Upper lobe of left lung (tissue), 6 donors: ENCODE results near the gene SPOCK1. TPM values are rescaled to one million over a fixed set of nuclear protein-coding genes. Genes with fewer than 3 reads are reported as not detected.

Source experiments
- ATAC-seq, 2 donors: fragments of 200-7000 bp; cut with Tn5 transposase; one replicate each; pipeline ENCODE4 v1.9.1; 2022; ENCODE audit warnings: mild to moderate bottlenecking in 2 of 2, moderate library complexity in 2 of 2; ENCODE audit not compliant: low FRiP score in 2 of 2
- DNase-seq, 2 donors: peaks; one replicate each; pipeline ENCODE4 v3.0.0-alpha.2; 2019 to 2020
- H3K27ac ChIP-seq, 4 donors: fragments of 200-600 bp; sonication (generic); one replicate each; pipeline ENCODE4 v1.5.1; 2016 to 2019
- H3K27me3 ChIP-seq, 4 donors: fragments of 200-600 bp; sonication (generic); one replicate each; pipeline ENCODE4 v1.5.1; 2017 to 2019
- H3K36me3 ChIP-seq, 4 donors: fragments of 200-600 bp; sonication (generic); one replicate each; pipeline ENCODE4 v1.5.1; 2016 to 2019
- H3K4me1 ChIP-seq, 4 donors: fragments of 200-600 bp; sonication (generic); one replicate each; pipeline ENCODE4 v1.5.1; 2018 to 2019
- H3K4me3 ChIP-seq, 4 donors: fragments of 200-600 bp; sonication (generic); one replicate each; pipeline ENCODE4 v1.5.1; 2017 to 2019; ENCODE audit warnings: mild to moderate bottlenecking in 2 of 4, moderate library complexity in 1 of 4
- H3K9me3 ChIP-seq, 4 donors: fragments of 200-600 bp; sonication (generic); one replicate each; pipeline ENCODE4 v1.5.1; 2018 to 2019
- EP300 ChIP-seq, 4 donors: sonication (generic); formaldehyde crosslinking; IDR thresholded peaks; one replicate each; pipeline ENCODE4 v1.5.1; 2017; ENCODE audit warnings: antibody characterized with exemption in 4 of 4, control low read depth in 2 of 4
- POLR2A ChIP-seq, 4 donors: fragments of 450-650 bp; IDR thresholded peaks; one replicate each; pipeline ENCODE4 v1.5.1; 2016 to 2017; ENCODE audit warnings: antibody characterized with exemption in 4 of 4, mild to moderate bottlenecking in 2 of 4
- POLR2AphosphoS5 ChIP-seq, 2 donors: sonication (generic); formaldehyde crosslinking; IDR thresholded peaks; one replicate each; pipeline ENCODE4 v1.5.1; 2017; ENCODE audit warnings: antibody characterized with exemption in 2 of 2
- WGBS, 2 donors: methylation state at CpG; one replicate each; pipeline ENCODE4 v1.1.5; 2017 to 2018; 5-methylcytosine and 5-hydroxymethylcytosine counted together
- total RNA-seq, 6 donors: library from RNA; depleted of rRNA in 4 of 6; stranded (reverse); fragments of >200 nt in 4 of 6; gene quantifications; one replicate each; pipeline versions ENCODE4 v1.1.0 to v1.2.1, GENCODE V29; 2016 to 2021
- TF ChIP-seq, protein P1 (sequence below), 6 experiments: fragments of 450-650 bp in 4 of 6; fragments of 200-600 bp in 2 of 6; sonication (generic) in 2 of 6; IDR thresholded peaks; one replicate each; pipeline ENCODE4 v1.5.1; 2016 to 2019; ENCODE audit warnings: antibody characterized with exemption in 6 of 6
- donor health status: DM: no; HTN: no; CAD: no; lungs with moderate emphysema.
- donor health status: DM: no; HTN: yes; CAD: no; lungs with severe emphysema.

The SPOCK1 gene
- total RNA-seq, 6 donors from 2014 or later = 0.33 to 16.6 (median 2.0) TPM; not detected in 1

GRCh38 chr5:137465930-137466329, 33.2 kb downstream of the SPOCK1 start:
- DNase-seq = no peak
- 70 to 73% methylated on average over 1 of the region's 1 CpG for WGBS, 2 donors
- no peak overlapping the region for H3K4me3 ChIP-seq
- no peaks in the 10 kb centered on the region for H3K4me1 ChIP-seq
- ATAC-seq = no peak
- H3K27ac ChIP-seq = no peak overlapping the region
- TF ChIP-seq POLR2A (IDR thresholded peaks at IDR 0.05) (no peak), POLR2AphosphoS5 (IDR thresholded peaks at IDR 0.05) (no peak), EP300 (IDR thresholded peaks at IDR 0.05) (no peak)
- TF ChIP-seq, protein P1, sequence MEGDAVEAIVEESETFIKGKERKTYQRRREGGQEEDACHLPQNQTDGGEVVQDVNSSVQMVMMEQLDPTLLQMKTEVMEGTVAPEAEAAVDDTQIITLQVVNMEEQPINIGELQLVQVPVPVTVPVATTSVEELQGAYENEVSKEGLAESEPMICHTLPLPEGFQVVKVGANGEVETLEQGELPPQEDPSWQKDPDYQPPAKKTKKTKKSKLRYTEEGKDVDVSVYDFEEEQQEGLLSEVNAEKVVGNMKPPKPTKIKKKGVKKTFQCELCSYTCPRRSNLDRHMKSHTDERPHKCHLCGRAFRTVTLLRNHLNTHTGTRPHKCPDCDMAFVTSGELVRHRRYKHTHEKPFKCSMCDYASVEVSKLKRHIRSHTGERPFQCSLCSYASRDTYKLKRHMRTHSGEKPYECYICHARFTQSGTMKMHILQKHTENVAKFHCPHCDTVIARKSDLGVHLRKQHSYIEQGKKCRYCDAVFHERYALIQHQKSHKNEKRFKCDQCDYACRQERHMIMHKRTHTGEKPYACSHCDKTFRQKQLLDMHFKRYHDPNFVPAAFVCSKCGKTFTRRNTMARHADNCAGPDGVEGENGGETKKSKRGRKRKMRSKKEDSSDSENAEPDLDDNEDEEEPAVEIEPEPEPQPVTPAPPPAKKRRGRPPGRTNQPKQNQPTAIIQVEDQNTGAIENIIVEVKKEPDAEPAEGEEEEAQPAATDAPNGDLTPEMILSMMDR (IDR thresholded peaks at IDR 0.05) = no peak
- no peaks in the 10 kb centered on the region for H3K36me3 ChIP-seq
- H3K9me3 ChIP-seq = no peaks in the 10 kb centered on the region
- no peaks in the 10 kb centered on the region for H3K27me3 ChIP-seq

DNA sequence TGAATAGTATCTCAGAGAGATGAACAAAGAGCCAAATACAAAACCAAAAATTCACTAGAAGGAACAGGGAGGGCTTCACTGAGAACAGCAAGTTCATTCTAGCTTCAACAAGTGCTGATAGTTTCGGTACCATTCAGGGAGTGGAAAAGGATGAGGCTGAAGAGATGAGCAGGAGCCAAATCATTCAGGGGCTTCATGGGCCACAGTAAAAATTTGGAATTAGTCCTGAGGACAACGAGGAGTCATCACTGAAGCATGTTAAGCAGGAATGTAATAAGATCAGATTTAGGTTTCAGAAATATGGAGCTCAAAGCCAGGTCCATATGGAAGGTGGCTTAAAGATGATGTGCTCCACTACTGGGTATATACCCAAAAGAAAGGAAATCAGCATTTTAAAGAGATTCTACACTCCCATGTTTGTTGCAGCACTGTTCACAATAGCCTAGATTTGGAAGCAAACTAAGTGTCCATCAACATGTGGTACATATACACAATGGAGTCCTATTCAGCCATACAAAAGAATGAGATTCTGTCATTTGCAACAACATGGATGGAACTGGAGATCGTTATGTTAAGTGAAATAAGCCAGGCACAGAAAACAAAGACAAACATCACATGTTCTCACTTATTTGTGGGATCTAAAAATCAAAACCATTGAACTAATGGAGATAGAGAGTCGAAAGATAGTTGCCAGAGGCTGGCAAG, 36.2 kb downstream of the SPOCK1 start:
- Histone ChIP-seq H3K36me3 (no peaks in the 10 kb centered on the region), H3K27me3 (no peaks in the 10 kb centered on the region), H3K27ac (no peak overlapping the region), H3K9me3 (no peaks in the 10 kb centered on the region), H3K4me1 (no peaks in the 10 kb centered on the region), H3K4me3 (no peak overlapping the region)
- DNase-seq (no peak), ATAC-seq (no peak)
- WGBS, 2 donors = 72 to 77% methylated on average over 4 of the region's 4 CpGs
- no peak for TF ChIP-seq POLR2A (IDR thresholded peaks at IDR 0.05)
- TF ChIP-seq POLR2AphosphoS5 (IDR thresholded peaks at IDR 0.05) = no peak
- TF ChIP-seq, protein P1 (IDR thresholded peaks at IDR 0.05) = no peak
- no peak for TF ChIP-seq EP300 (IDR thresholded peaks at IDR 0.05)

DNA sequence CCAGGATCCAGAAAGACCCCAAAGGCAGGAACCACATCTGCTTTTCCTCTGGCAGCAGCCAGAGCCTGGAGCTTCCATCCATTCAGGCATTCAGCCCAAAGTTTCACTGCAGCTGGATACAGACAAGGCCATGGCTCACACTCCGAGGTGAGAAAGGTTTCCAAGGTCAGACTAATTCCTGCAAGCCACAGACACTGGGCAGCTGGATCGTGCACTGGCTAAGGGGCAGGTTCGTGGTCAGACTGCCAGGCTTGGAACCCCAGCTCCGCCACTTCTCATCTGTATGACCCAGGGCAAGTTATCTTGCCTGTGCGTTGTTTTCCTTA, 36.9 kb downstream of the SPOCK1 start:
- WGBS, 2 donors = 46 to 72% methylated on average over 5 of the region's 5 CpGs
- TF ChIP-seq POLR2A (IDR thresholded peaks at IDR 0.05) = no peak
- no peak for TF ChIP-seq EP300 (IDR thresholded peaks at IDR 0.05)
- TF ChIP-seq POLR2AphosphoS5 (IDR thresholded peaks at IDR 0.05) = no peak
- TF ChIP-seq, protein P1 (IDR thresholded peaks at IDR 0.05) = no peak
- H3K9me3 ChIP-seq = no peaks in the 10 kb centered on the region

DNA sequence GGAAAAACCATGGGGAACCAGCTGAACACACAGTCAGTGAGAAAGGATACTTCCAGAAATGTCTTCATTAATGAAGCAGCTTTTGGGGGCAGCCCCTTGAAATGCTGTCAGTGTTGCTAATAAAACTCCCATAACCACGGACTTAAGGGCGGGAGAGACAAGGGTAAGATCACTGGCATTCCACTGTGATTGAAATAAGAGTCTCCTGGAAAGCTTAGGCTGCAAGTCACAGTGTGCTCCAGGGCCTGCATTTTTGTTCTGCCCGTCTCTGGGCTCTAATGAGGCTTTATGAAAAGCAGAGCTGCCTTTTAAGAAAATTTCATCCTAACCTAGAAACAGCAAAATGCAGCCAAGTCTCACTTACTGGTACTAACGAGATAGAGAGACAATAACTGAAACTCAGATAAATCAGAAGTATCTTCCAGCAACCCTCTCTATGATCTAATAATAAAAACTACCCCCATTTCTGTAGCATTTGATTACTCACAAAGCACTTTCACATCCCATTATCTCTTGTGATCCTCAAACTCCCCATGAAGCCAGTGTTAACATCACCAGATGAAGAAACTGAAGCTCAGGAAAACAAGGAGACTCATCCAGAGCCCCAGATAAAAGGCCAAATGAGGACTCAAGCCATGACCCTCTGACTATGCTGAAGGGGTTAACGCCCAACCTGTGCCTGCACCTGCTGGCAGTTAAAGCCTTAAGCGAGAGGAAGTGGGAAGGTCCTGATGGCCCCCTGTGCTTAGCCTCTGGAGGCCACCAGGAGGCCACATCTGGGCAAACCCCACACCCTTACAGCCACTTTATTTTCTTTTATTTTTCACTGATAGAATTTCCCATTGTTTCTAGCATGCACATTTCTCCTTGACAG, 37.5 kb downstream of the SPOCK1 start:
- no peak for DNase-seq
- TF ChIP-seq POLR2A (IDR thresholded peaks at IDR 0.05) (no peak), POLR2AphosphoS5 (IDR thresholded peaks at IDR 0.05) (no peak), EP300 (IDR thresholded peaks at IDR 0.05) (no peak)
- TF ChIP-seq, protein P1 (IDR thresholded peaks at IDR 0.05) = no peak

More for the DNA sequence above, 36.9 kb downstream of the SPOCK1 start:
- Histone ChIP-seq H3K4me1 (no peaks in the 10 kb centered on the region), H3K36me3 (no peaks in the 10 kb centered on the region), H3K4me3 (no peak overlapping the region), H3K27ac (no peak overlapping the region), H3K27me3 (no peaks in the 10 kb centered on the region)
- DNase-seq = no peak
- ATAC-seq = no peak

More for the DNA sequence above, 37.5 kb downstream of the SPOCK1 start:
- Histone ChIP-seq H3K27me3 (no peaks in the 10 kb centered on the region), H3K9me3 (no peaks in the 10 kb centered on the region), H3K4me1 (no peaks in the 10 kb centered on the region), H3K4me3 (no peak overlapping the region), H3K27ac (no peak overlapping the region), H3K36me3 (no peaks in the 10 kb centered on the region)
- ATAC-seq = no peak
- WGBS, 2 donors = 56 to 63% methylated on average over 6 of the region's 6 CpGs
